ENCODE measurements around the gene GNG12.
A peak's percentile ranks its signal among the peaks of the same experiment; 100 is the strongest.
"Not testable (repeated sequence)": the region's sequence is repeated elsewhere in the genome, so short reads cannot be mapped to it uniquely, and the experiment has no call there.

Gene GNG12

GRCh38 chr1:67685067-67685557 is 148.2 kb downstream of the GNG12 start, which contains the start of gene GADD45A:
Gene GADD45A (plus strand): TSS chr1:67685201. CDS start chr1:67685495, 294 bp downstream.
- peak; percentile 67 to 83 (median 81) for DNase-seq (ENCODE audit: low read depth in 2 of 3, low spot score in 2 of 3)

GRCh38 chr1:67684526-67685066 is 148.7 kb downstream of the GNG12 start:
- no peak for DNase-seq (ENCODE audit: low read depth in 2 of 3, low spot score in 2 of 3)

GRCh38 chr1:67683766-67684525 is 149.3 kb downstream of the GNG12 start:
- peak in 2 of 3 experiments; percentile 9 to 24 for DNase-seq (ENCODE audit: low read depth in 2 of 3, low spot score in 2 of 3)

GRCh38 chr1:67683316-67683715 is 150.0 kb downstream of the GNG12 start:
- no peak for DNase-seq (ENCODE audit: low read depth in 2 of 3, low spot score in 2 of 3)

DNA sequence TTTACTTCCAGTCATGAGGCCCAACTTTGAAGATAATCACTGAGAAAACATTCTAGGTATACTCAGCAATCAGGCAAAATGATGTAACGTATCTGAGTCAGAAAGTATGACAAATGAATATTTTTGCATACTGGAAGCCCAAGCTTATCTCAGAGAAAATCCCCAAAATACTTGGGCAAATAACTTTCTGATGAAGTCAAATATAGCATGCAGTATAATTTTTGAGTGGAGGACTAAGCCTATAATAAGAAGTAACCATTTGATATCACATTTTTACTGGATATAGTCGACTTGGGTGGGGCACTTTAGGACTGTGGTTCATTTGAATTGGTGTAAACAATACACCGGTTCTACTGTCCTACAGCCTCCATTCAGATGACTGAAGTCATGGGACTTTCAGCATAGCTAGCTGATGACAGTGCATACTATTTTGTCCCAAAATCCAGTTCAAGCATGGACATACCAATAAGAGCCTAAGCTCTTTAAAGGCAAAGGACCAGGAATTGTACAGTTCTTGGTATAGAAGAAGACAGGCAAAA is 150.5 kb downstream of the GNG12 start:
- DNase-seq (ENCODE audit: low read depth in 2 of 3, low spot score in 2 of 3): no peak

DNA sequence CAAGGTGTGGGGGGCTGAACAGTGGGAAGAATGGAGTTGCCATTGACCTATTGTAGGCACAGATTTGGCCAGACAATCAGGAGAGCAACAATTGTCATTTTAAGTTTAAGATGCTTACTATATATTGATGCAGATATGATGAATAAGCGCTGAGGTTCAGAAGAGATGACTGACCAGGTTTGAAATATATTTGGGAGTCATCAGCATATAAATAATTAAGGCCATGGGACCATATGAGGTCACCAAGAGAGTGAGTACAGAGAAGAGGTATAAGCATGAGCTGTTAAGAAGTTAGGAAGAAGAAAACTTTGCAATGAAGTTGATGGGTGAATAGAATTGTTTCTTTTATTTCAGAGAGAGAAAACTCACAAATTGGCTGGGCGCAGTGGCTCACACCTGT is 152.8 kb downstream of the GNG12 start:
- DNase-seq (ENCODE audit: low read depth in 2 of 3, low spot score in 2 of 3): no peak

DNA sequence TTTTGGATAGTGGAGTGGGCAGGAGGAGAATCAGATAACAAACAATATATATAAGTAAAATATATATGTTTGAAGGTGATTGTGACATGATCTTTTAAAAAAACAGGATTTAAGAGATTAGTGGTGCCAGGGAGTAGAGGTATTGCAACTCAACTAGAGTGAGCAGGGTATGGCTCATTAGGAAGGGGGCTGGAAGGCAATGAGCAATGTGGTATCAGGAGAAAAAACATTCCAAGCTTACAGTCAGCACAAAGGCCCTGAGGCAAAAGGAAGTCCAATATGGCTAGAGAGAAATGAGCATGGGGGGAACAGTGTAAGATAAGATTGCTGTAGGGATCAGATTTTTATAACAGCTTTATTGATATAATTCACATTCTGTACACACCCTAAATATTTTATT is 153.6 kb downstream of the GNG12 start:
- DNase-seq (ENCODE audit: low read depth in 2 of 3, low spot score in 2 of 3): no peak

DNA sequence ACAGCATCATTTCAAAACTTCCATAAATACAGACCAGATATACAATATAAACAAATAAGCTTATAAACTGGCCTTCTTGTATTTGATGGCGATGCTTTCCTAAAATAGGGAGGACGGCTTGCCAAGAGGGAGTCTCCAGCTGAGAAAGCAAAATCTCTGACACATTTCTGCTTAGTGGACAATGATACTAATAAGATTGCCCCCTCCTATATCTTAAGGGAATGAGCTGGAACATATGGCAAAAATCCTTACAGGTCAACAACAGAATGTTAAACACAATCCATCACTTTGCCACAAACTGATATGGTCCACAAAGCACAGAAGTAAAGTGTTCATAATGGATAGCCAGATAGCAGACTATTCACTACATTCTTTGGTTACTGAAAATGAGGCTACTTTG is 155.3 kb downstream of the GNG12 start:
- DNase-seq (ENCODE audit: low read depth in 2 of 3, low spot score in 2 of 3): no peak

DNA sequence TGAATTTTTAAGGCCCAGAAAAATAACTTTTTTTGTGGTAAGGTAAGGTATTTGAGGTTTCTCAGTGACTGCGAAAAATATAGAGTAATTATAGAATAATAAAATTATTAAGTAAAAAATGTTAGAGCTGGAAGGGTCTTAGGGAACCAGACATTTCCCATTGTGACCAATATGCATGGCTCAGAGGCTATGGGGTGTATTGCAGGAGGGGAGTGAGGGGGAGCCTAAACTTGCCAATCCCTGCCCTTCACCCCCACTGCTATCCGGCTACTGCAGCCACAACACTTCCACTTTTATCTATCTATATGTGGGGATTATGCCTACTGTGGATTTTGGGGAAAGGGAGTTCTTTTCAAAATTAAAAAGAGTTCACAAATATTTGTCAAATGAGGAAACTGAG is 155.9 kb downstream of the GNG12 start:
- DNase-seq (ENCODE audit: low read depth in 2 of 3, low spot score in 2 of 3): no peak

DNA sequence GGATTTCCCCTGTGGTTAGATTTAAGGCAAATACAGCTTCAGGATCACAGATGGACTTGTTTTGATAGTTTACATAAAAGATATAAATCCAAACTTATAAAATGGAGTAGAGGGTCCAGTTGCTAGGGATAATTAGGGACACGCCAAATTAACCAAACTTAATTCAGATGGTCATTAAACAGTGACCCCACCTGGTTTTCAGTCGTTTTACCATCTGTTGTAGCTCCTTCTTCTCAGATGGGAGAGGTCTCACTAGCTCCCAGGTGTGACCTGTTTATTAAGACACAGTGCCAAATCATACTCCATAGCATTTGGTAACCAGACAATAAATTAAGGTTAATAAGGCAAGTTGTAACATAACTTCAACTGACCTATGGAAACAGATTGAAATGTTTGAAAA is 156.3 kb downstream of the GNG12 start:
- DNase-seq (ENCODE audit: low read depth in 2 of 3, low spot score in 2 of 3): no peak

- DNase-seq (ENCODE audit: low read depth in 2 of 3, low spot score in 2 of 3): no peak
These were observed 157.0 kb downstream of the GNG12 start for GRCh38 chr1:67676287-67676686.

GRCh38 chr1:67675800-67676199 is 157.5 kb downstream of the GNG12 start:
- DNase-seq (ENCODE audit: low read depth in 2 of 3, low spot score in 2 of 3): no peak

- no peak for DNase-seq (ENCODE audit: low read depth in 2 of 3, low spot score in 2 of 3)
These were observed 158.8 kb downstream of the GNG12 start for GRCh38 chr1:67674260-67675011.

DNA sequence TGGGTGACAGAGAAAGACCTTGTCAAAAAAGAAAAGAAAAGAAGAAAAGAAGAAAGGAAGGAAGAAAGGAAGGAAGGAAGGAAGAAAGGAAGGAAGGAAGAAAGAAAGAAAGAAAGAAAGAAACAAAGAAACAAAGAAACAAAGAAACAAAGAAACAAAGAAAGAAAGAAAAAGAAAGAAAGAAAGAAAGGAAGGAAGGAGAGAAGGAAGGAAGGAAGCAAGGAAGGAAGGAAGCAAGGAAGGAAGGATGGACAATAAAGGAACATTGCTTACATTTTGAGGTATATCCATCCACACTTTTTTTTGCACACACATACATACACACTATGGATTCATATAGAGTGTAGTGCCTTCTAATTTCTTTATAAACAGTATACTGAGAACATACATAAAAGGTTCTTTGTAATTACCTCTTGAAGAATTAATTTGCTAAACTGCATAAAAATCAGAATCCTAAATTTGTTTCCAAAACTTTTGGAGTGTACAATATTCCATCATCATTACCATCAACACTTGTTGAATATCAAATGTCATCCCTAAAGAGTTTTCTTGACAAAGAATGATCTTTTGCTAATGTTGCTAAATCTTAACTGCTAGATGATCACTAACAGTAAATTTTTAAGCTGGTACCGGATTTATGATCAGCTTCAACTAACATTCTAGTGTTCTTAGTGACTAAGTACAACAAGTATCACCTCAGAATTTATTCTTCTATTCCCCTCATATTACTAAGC is 159.6 kb downstream of the GNG12 start:
- DNase-seq (ENCODE audit: low read depth in 2 of 3, low spot score in 2 of 3): no peak

DNA sequence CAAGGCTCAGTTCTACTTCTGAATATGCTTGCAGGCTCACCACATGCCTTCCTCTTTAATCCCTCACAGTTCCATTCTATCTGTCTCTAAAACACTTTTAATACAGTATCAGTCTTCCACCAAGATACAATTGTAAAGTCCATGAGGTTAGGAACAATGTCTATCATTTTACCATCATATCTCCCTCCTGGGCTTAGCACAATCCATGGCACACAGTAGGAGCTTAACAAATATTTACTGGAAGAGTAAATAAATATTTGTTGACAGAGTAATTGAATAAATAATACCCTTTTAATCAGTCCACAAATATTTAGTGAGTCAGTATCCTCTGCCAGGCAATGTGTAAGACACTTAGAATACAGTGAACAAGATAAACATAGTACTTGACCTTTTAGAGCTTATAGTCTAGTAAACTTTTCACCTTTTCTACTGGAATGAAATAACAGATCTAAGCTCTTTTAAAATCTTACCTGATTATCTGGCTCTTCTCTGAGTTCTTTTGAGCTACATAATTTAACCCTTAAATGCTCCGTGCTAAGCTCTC is 160.9 kb downstream of the GNG12 start:
- no peak for DNase-seq (ENCODE audit: low read depth in 2 of 3, low spot score in 2 of 3)

DNA sequence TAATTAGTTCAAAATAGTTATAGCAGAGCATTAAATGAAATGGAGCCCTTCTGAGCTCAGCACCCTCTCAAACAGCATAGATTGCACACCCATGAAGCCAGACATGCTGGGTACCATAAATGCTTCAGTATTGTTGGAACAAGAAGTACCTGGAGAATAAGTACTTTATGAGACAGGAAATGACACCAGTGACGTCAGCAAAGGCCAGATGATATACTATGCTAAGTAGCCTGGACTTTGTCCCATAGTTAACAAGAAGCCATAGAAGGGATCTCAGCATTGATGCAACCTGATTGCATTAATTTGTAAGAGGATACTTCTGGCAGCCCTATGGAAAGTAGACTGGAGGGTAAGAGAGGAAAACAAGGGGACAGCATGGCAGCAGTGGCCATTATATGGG is 164.6 kb downstream of the GNG12 start:
- no peak for DNase-seq (ENCODE audit: low read depth in 2 of 3, low spot score in 2 of 3)

DNA sequence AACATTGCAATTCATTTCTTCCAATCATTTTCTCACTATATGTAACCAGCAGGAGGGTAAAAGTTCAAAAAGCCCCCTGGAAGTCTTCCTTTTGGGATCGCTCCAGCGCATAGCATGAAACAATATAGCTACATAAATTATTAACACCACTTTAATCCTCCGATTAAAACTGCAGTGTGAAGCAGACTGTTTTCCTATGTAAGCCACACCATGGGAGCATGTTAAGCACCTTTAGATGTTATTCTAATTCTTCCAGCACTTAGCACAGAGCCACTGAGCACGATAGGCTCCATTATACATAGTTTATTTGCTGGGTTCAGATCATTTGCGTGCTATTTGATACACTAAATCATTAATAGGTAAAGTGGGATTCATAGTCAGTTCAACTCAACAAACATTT is 166.6 kb downstream of the GNG12 start:
- DNase-seq (ENCODE audit: low read depth in 2 of 3, low spot score in 2 of 3): no peak

- not testable (repeated sequence) for DNase-seq (ENCODE audit: low read depth in 2 of 3, low spot score in 2 of 3)
These were observed 168.0 kb downstream of the GNG12 start for GRCh38 chr1:67665307-67665706.

DNA sequence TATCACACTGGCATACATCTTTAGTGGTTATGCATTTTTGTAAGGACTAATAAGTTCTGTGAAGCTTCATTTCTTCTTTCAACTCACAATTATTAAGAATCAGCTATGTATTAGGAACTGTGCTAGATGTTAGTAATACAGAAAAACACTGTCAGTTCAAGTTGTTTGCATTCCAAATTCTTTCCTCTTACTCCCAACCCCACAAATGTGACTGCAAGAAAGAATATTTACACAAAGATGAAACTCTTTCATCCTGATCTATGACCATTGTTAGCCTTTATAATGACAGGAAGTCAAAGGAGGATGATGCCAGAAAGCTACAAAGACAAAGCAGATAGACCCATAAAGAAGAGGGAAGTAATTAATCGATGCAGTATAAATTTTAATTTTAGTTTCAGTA is 169.2 kb downstream of the GNG12 start:
- DNase-seq (ENCODE audit: low read depth in 2 of 3, low spot score in 2 of 3): no peak

DNA sequence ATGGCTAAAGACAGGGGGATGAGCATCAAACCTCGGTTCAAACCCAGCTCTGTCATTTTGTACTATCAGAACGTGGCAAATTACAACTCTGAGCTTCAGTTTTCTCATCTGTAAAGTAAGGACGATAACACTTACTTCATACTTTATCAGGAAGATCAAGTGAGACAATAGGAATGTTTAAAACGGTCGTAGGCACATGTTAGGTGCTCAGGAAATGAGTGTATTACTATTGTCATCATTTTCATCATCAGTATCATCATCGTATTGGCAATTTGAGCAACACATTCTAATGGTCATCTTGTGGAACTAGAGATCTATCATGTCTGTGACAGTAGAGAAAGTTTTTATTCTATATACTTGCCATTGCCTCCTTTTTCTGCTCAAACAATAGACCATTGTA is 170.4 kb downstream of the GNG12 start:
- DNase-seq (ENCODE audit: low read depth in 2 of 3, low spot score in 2 of 3): no peak

DNA sequence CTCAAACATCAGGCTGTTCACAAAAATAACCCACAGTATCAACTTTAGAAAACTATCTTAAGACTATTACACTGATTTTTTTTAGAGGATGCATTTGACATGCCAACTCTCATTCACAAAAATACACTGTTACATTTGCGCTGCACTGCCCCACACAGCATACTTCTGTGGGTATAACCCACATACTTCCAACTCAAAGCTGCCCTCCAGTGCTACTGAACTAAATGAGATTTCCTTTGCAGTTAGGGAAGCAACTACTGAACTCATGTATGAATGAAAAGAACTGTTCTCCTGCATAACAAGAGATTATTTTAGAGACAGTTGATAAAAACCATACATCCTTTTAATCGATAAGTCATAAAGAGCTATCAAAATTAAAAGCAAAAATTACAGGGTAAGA is 174.0 kb downstream of the GNG12 start:
- DNase-seq (ENCODE audit: low read depth in 2 of 3, low spot score in 2 of 3): no peak
